ENCODE measurements around the gene CDKN2B-AS1.

The CDKN2B-AS1 gene

DNA sequence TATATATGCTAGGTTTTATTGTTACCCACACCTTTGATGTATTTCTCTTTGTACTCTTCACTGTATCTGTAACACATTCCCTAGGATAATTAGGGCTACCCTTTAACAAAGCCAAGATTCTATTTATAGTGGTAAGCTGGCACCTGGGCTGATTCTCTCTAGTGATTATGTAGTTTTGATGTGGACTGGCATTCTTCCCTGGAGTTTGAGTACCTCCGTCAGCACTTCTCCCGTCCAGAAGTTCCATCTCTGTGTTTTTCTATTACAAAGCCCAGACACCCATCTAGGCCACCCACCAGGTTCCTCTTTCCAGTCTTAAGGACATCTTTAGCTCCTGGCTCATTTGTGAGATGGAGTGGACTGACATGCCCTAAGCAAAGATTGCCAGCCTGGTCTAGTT, 70.4 kb downstream of the CDKN2B-AS1 start:
- no peak overlapping the region for H4K8ac ChIP-seq (ENCODE audit: low read depth, low read length)
- H2BK5ac ChIP-seq (ENCODE audit: low read length), result no peak overlapping the region
- no peak overlapping the region for H3K4ac ChIP-seq (ENCODE audit: low read depth, low read length)
- H3K56ac ChIP-seq (ENCODE audit: low read length), result no peak overlapping the region
- no peaks in the 10 kb centered on the region for H3K79me1 ChIP-seq (ENCODE audit: low read length)
- H3K36me3 ChIP-seq (ENCODE audit: control insufficient read depth, insufficient read depth, low read length), result no peaks in the 10 kb centered on the region
- DNase-seq, result no peak
- no peak overlapping the region for H3K4me2 ChIP-seq (ENCODE audit: low read length)
- H2BK120ac ChIP-seq (ENCODE audit: low read depth, low read length), result no peak overlapping the region
- no peak overlapping the region for H3K18ac ChIP-seq (ENCODE audit: low read length)
- no peaks in the 10 kb centered on the region for H3K79me2 ChIP-seq (ENCODE audit: control insufficient read depth, insufficient read depth, low read length)
- H3K4me1 ChIP-seq (ENCODE audit: control insufficient read depth, low read depth, low read length), result no peaks in the 10 kb centered on the region
- H3K27ac ChIP-seq (ENCODE audit: low read depth, low read length), result no peak overlapping the region
- WGBS (ENCODE audit: extremely low coverage, insufficient coverage, low lambda C conversion rate), result no CpG with 5 or more reads among the region's 2 CpGs
- no peak overlapping the region for H3K9ac ChIP-seq (ENCODE audit: low read length)
- H2AK5ac ChIP-seq (ENCODE audit: low read length), result no peak overlapping the region
- H4K5ac ChIP-seq (ENCODE audit: low read length), result no peak overlapping the region
- H3K23ac ChIP-seq (ENCODE audit: low read length), result no peak overlapping the region
- no peak overlapping the region for H3K4me3 ChIP-seq (ENCODE audit: low read length)
- H3K27me3 ChIP-seq (ENCODE audit: insufficient read depth, low read length, poor library complexity), result no peaks in the 10 kb centered on the region
- no peak overlapping the region for H2BK15ac ChIP-seq (replicated peaks; ENCODE audit: low read depth)

DNA sequence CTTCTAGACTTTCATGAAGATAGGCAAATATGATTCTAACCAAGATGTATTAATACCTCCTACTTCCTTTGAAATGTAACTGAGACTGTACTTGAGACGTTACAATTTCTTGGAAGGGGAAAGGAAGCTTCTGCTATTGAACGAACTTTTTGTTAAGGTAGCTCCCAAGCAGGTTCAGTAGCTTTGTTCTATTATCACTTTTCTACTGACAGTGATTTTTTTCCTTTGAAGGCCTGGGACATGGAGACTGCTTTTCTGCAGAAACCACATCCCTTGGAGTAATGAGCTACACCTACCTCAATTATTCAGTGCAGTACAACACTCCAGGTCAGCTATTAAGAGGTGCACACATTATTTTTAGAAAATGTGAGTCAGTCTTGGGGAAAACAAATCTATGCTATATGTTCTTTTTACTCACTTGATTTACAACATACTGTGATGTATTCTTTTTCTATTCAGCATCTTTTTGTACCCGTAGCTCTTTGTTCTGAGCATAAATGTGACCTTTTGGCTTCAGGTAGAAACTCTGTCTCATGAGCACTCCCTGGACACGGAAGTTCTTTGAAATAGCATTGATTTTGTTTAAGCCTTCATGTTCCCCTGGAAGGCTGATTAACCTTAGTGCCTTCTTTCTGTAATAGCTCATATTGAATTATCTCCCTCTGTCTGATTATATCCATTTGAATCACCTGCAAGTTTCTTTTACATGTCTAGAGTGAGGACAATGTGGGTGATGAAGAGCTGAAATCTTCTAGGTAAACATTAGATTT, 71.0 kb downstream of the CDKN2B-AS1 start:
- Histone ChIP-seq H2BK120ac (ENCODE audit: low read depth, low read length) (no peak overlapping the region), H4K8ac (ENCODE audit: low read depth, low read length) (no peak overlapping the region), H3K36me3 (ENCODE audit: control insufficient read depth, insufficient read depth, low read length) (no peaks in the 10 kb centered on the region), H3K27ac (ENCODE audit: low read depth, low read length) (no peak overlapping the region), H3K9ac (ENCODE audit: low read length) (no peak overlapping the region), H3K4me3 (ENCODE audit: low read length) (no peak overlapping the region), H3K18ac (ENCODE audit: low read length) (no peak overlapping the region), H3K79me1 (ENCODE audit: low read length) (no peaks in the 10 kb centered on the region), H3K4me2 (ENCODE audit: low read length) (no peak overlapping the region), H3K23ac (ENCODE audit: low read length) (no peak overlapping the region), H2BK5ac (ENCODE audit: low read length) (no peak overlapping the region), H3K79me2 (ENCODE audit: control insufficient read depth, insufficient read depth, low read length) (no peaks in the 10 kb centered on the region), H2BK15ac (replicated peaks; ENCODE audit: low read depth) (no peak overlapping the region), H2AK5ac (ENCODE audit: low read length) (no peak overlapping the region), H3K4ac (ENCODE audit: low read depth, low read length) (no peak overlapping the region), H3K4me1 (ENCODE audit: control insufficient read depth, low read depth, low read length) (no peaks in the 10 kb centered on the region), H3K27me3 (ENCODE audit: insufficient read depth, low read length, poor library complexity) (no peaks in the 10 kb centered on the region), H4K5ac (ENCODE audit: low read length) (no peak overlapping the region), H3K56ac (ENCODE audit: low read length) (no peak overlapping the region)
- WGBS (ENCODE audit: extremely low coverage, insufficient coverage, low lambda C conversion rate), result no CpG with 5 or more reads among the region's 4 CpGs
- no peak for DNase-seq

GRCh38 chr9:22067196-22067595, 72.6 kb downstream of the CDKN2B-AS1 start:
- Histone ChIP-seq H3K79me2 (ENCODE audit: control insufficient read depth, insufficient read depth, low read length) (no peaks in the 10 kb centered on the region), H3K4ac (ENCODE audit: low read depth, low read length) (no peak overlapping the region), H3K56ac (ENCODE audit: low read length) (no peak overlapping the region), H2AK5ac (ENCODE audit: low read length) (no peak overlapping the region), H2BK5ac (ENCODE audit: low read length) (no peak overlapping the region), H2BK120ac (ENCODE audit: low read depth, low read length) (no peak overlapping the region), H4K8ac (ENCODE audit: low read depth, low read length) (no peak overlapping the region), H3K4me2 (ENCODE audit: low read length) (no peak overlapping the region), H2BK15ac (replicated peaks; ENCODE audit: low read depth) (no peak overlapping the region), H3K4me1 (ENCODE audit: control insufficient read depth, low read depth, low read length) (no peaks in the 10 kb centered on the region), H3K18ac (ENCODE audit: low read length) (no peak overlapping the region), H3K27me3 (ENCODE audit: insufficient read depth, low read length, poor library complexity) (no peaks in the 10 kb centered on the region), H3K36me3 (ENCODE audit: control insufficient read depth, insufficient read depth, low read length) (no peaks in the 10 kb centered on the region), H3K27ac (ENCODE audit: low read depth, low read length) (no peak overlapping the region), H3K9ac (ENCODE audit: low read length) (no peak overlapping the region), H3K23ac (ENCODE audit: low read length) (no peak overlapping the region), H3K79me1 (ENCODE audit: low read length) (no peaks in the 10 kb centered on the region), H4K5ac (ENCODE audit: low read length) (no peak overlapping the region), H3K4me3 (ENCODE audit: low read length) (no peak overlapping the region)
- WGBS (ENCODE audit: extremely low coverage, insufficient coverage, low lambda C conversion rate), result no CpG with 5 or more reads among the region's 4 CpGs
- no peak for DNase-seq

- Histone ChIP-seq H2AK5ac (ENCODE audit: low read length) (no peak overlapping the region), H3K56ac (ENCODE audit: low read length) (no peak overlapping the region), H3K27ac (ENCODE audit: low read depth, low read length) (no peak overlapping the region), H2BK120ac (ENCODE audit: low read depth, low read length) (no peak overlapping the region), H3K4me2 (ENCODE audit: low read length) (no peak overlapping the region), H4K5ac (ENCODE audit: low read length) (no peak overlapping the region), H3K18ac (ENCODE audit: low read length) (no peak overlapping the region), H2BK15ac (replicated peaks; ENCODE audit: low read depth) (no peak overlapping the region), H3K27me3 (ENCODE audit: insufficient read depth, low read length, poor library complexity) (no peaks in the 10 kb centered on the region), H3K4me1 (ENCODE audit: control insufficient read depth, low read depth, low read length) (no peaks in the 10 kb centered on the region), H2BK5ac (ENCODE audit: low read length) (no peak overlapping the region), H3K79me1 (ENCODE audit: low read length) (no peaks in the 10 kb centered on the region), H3K79me2 (ENCODE audit: control insufficient read depth, insufficient read depth, low read length) (no peaks in the 10 kb centered on the region), H3K4me3 (ENCODE audit: low read length) (no peak overlapping the region), H4K8ac (ENCODE audit: low read depth, low read length) (no peak overlapping the region), H3K23ac (ENCODE audit: low read length) (no peak overlapping the region), H3K36me3 (ENCODE audit: control insufficient read depth, insufficient read depth, low read length) (no peaks in the 10 kb centered on the region), H3K4ac (ENCODE audit: low read depth, low read length) (no peak overlapping the region), H3K9ac (ENCODE audit: low read length) (no peak overlapping the region)
- DNase-seq, result no peak
- WGBS (ENCODE audit: extremely low coverage, insufficient coverage, low lambda C conversion rate), result 100% methylated on average over 2 of the region's 8 CpGs
Measured at GRCh38 chr9:22068369-22068768, 73.8 kb downstream of the CDKN2B-AS1 start.

- Histone ChIP-seq H3K36me3 (ENCODE audit: control insufficient read depth, insufficient read depth, low read length) (no peaks in the 10 kb centered on the region), H2BK5ac (ENCODE audit: low read length) (no peak overlapping the region), H3K4me2 (ENCODE audit: low read length) (no peak overlapping the region), H3K4me1 (ENCODE audit: control insufficient read depth, low read depth, low read length) (no peaks in the 10 kb centered on the region), H2AK5ac (ENCODE audit: low read length) (no peak overlapping the region), H2BK120ac (ENCODE audit: low read depth, low read length) (no peak overlapping the region), H4K8ac (ENCODE audit: low read depth, low read length) (no peak overlapping the region), H3K79me1 (ENCODE audit: low read length) (no peaks in the 10 kb centered on the region), H3K27me3 (ENCODE audit: insufficient read depth, low read length, poor library complexity) (no peaks in the 10 kb centered on the region), H3K9ac (ENCODE audit: low read length) (no peak overlapping the region), H3K4me3 (ENCODE audit: low read length) (no peak overlapping the region), H3K27ac (ENCODE audit: low read depth, low read length) (no peak overlapping the region), H3K56ac (ENCODE audit: low read length) (no peak overlapping the region), H3K79me2 (ENCODE audit: control insufficient read depth, insufficient read depth, low read length) (no peaks in the 10 kb centered on the region), H4K5ac (ENCODE audit: low read length) (no peak overlapping the region), H3K18ac (ENCODE audit: low read length) (no peak overlapping the region), H2BK15ac (replicated peaks; ENCODE audit: low read depth) (no peak overlapping the region), H3K4ac (ENCODE audit: low read depth, low read length) (no peak overlapping the region), H3K23ac (ENCODE audit: low read length) (no peak overlapping the region)
- WGBS (ENCODE audit: extremely low coverage, insufficient coverage, low lambda C conversion rate), result no CpG with 5 or more reads among the region's 1 CpG
- no peak for DNase-seq
Measured at GRCh38 chr9:22073349-22073748, 78.8 kb downstream of the CDKN2B-AS1 start.

DNA sequence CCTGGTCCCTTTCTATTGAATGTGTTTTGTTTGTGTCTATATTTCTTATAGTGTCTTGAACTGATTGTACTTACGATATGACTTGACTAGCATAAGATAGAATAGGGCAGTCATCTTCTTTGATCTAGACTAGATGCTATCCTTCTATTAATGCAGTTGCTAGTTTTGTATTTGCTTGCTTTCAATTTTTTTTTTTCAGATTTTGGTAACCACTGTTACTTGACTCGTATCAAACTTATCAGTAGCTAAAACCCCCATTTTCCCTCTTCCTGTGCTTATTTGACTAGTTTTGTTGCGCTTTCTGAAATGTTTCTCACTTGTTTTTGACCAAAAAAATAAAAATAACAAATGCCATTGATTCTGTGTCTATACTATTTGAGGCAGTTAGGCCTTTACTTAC, 83.5 kb downstream of the CDKN2B-AS1 start:
- Histone ChIP-seq H3K18ac (ENCODE audit: low read length) (no peak overlapping the region), H3K36me3 (ENCODE audit: control insufficient read depth, insufficient read depth, low read length) (no peaks in the 10 kb centered on the region), H3K9ac (ENCODE audit: low read length) (no peak overlapping the region), H2BK15ac (replicated peaks; ENCODE audit: low read depth) (no peak overlapping the region), H3K79me2 (ENCODE audit: control insufficient read depth, insufficient read depth, low read length) (no peaks in the 10 kb centered on the region), H3K4me3 (ENCODE audit: low read length) (no peak overlapping the region), H3K4ac (ENCODE audit: low read depth, low read length) (no peak overlapping the region), H3K4me2 (ENCODE audit: low read length) (no peak overlapping the region), H2AK5ac (ENCODE audit: low read length) (no peak overlapping the region), H3K27me3 (ENCODE audit: insufficient read depth, low read length, poor library complexity) (no peaks in the 10 kb centered on the region), H2BK120ac (ENCODE audit: low read depth, low read length) (no peak overlapping the region), H3K4me1 (ENCODE audit: control insufficient read depth, low read depth, low read length) (no peaks in the 10 kb centered on the region), H3K79me1 (ENCODE audit: low read length) (no peaks in the 10 kb centered on the region), H4K8ac (ENCODE audit: low read depth, low read length) (no peak overlapping the region), H2BK5ac (ENCODE audit: low read length) (no peak overlapping the region), H3K56ac (ENCODE audit: low read length) (no peak overlapping the region), H4K5ac (ENCODE audit: low read length) (no peak overlapping the region), H3K27ac (ENCODE audit: low read depth, low read length) (no peak overlapping the region), H3K23ac (ENCODE audit: low read length) (no peak overlapping the region)
- WGBS (ENCODE audit: extremely low coverage, insufficient coverage, low lambda C conversion rate), result no CpG with 5 or more reads among the region's 3 CpGs
- DNase-seq, result no peak

Data from mesendoderm (in vitro differentiated cells).